Neural progenitor cell (in vitro differentiated cells): Measurements from ENCODE around the gene CCNB1IP1.

Source experiments
- CTCF ChIP-seq: fragments of 200-600 bp; sonication (generic); IDR thresholded peaks from 2 replicates; pipeline ENCODE4 v1.5.1; 2017; ENCODE audit warnings: antibody characterized with exemption, mild to moderate bottlenecking
- EZH2phosphoT487 ChIP-seq: fragments of 200-600 bp; sonication (generic); IDR thresholded peaks from 2 replicates; pipeline ENCODE4 v1.6.1; 2017; ENCODE audit warnings: antibody characterized with exemption

- TF ChIP-seq CTCF, result no peak
- TF ChIP-seq EZH2phosphoT487, result no peak
Observed at GRCh38 chr14:20376071-20376588, 43.1 kb upstream of the CCNB1IP1 start.
